MG63 (cell line): ENCODE measurements around the gene SDF2L1. TPM values are rescaled to one million over a fixed set of nuclear protein-coding genes. Genes with fewer than 3 reads are reported as not detected.
"Not testable (repeated sequence)": the region's sequence is repeated elsewhere in the genome, so short reads cannot be mapped to it uniquely, and the experiment has no call there.

ENCODE experiments used
- DNase-seq: peaks from one replicate; pipeline ENCODE4 v3.0.0-alpha.2; 2020
- H3K27me3 ChIP-seq: fragments of 250-450 bp; sonication (Bioruptor Pico); 2 replicates; pipeline ENCODE4 v1.5.1; 2020; ENCODE audit warnings: mild to moderate bottlenecking, moderate library complexity
- H3K36me3 ChIP-seq: fragments of 250-450 bp; sonication (Bioruptor Pico); 2 replicates; pipeline ENCODE4 v1.5.1; 2020; ENCODE audit warnings: mild to moderate bottlenecking, moderate library complexity
- H3K4me3 ChIP-seq: fragments of 250-450 bp; sonication (Bioruptor Pico); 2 replicates; pipeline ENCODE4 v1.5.1; 2020; ENCODE audit warnings: mild to moderate bottlenecking, moderate library complexity
- H3K9me3 ChIP-seq: fragments of 250-450 bp; sonication (Bioruptor Pico); 2 replicates; pipeline ENCODE4 v1.5.1; 2020; ENCODE audit warnings: mild to moderate bottlenecking, moderate library complexity
- total RNA-seq: library from RNA; depleted of rRNA; stranded (reverse); fragments of >200 nt; shearing (Covaris generic); gene quantifications from 2 replicates; pipeline ENCODE4 v1.2.3, GENCODE V29; 2014; ENCODE audit warnings: low replicate concordance

SDF2L1 gene
- total RNA-seq, 1 experiment from 2014 or later: 40.9 TPM

DNA sequence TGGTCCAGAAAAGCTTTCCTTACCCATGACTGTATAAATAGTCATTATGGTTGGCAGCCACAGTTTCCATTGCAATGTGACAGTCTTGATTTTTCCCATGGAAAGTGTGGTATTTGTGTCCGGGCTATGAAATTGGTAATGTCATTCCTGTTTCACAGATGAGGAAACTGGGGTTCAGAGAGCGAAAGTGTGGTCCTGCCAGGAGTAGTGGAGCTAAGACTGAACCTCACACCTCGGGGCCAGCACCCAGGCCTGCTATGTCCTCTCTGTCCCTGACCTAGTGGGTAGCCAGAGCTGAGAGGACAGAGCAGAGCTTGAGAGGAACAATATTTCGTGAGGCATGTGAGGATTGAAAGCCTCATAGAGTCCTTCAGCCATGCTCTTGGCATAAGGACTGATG lies 11.1 kb upstream of the SDF2L1 start:
- Histone ChIP-seq H3K27me3 (no peaks in the 10 kb centered on the region), H3K9me3 (no peaks in the 10 kb centered on the region), H3K4me3 (no peak overlapping the region), H3K36me3 (peaks cover 17% of the 10 kb centered on the region)
- DNase-seq: no peak

DNA sequence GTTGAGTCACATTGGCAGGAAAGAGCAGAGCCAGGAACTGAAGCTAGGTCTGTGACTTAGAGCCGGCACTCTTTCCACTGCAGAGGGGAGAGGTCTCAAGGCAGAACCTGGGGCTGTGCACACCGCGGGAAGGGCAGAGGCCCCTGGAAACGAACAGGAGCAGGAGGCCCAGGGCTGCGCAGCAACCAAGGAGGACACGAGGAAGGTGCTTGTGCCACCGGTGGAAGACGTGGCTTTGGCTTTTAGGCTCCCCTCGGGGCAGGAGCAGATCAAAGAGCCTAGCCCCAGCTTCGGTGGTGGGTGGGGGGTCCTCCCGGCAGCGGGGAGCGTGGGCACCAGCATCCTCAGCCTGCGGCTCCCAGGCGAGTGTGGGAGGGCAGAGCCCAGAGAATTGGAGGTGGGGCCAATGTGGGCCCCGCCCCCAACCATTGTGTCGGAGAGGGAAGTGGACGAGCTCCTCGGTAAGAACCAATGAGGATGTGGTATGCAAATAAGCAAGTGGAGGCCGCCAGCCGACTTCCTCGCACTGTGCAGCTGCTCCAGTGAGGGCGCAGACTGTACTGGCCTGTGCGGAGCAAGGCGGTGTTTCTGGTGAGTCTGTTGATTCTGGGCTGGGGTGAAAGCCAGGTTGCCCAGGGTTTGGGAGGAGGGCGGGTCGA lies 9.7 kb upstream of the SDF2L1 start, which contains the start of gene CCDC116:
TSS of gene CCDC116 (plus strand) at position 524 of the 659 bp plus-strand sequence. CDS start 422 bp downstream, outside the sequence.
- Histone ChIP-seq H3K9me3 (no peaks in the 10 kb centered on the region), H3K27me3 (no peaks in the 10 kb centered on the region), H3K4me3 (no peak within 1 kb of the TSS), H3K36me3 (peaks cover 12% of the 10 kb centered on the region)
- no peak for DNase-seq

DNA sequence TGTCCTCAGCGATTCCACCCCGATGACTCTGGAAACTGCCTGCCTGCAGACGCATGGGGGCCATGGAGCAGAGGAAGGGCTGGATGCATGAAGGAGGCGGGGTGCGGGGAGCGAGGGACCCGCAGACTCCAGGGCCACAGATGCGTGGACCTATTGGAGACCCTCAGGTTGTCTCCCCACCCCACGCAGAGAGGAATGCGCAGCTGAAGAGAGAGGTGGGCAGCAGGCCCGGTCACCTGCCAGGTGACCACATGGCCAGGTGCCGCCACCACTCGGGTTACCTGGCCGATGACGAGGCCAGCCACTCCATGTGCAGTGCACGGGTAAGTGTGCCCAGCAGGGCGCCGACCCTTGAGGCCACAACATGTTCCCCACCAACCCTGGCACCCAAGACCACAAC lies 9.2 kb upstream of the SDF2L1 start:
- Histone ChIP-seq H3K27me3 (no peaks in the 10 kb centered on the region), H3K36me3 (peaks cover 6% of the 10 kb centered on the region), H3K4me3 (no peak overlapping the region), H3K9me3 (no peaks in the 10 kb centered on the region)
- no peak for DNase-seq

DNA sequence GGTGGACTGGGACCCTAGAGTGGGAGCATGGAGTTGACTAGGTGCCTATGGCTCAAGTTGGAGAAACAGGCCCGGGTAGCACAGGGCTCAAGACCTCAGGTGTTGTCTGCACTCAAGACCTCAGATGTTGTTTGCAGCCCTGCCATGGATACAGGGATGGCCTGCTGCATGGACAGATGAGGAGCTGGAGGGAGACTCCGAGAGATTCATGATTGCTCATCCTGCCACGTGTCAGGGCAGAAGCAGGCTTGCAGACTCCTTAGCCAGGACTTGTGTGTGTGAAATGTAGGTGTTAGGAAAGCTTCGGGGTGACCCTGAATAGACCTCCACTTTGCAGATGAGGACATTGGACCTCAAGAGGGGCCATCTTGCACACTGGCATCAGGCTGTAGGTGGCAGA lies 8.6 kb upstream of the SDF2L1 start:
- Histone ChIP-seq H3K4me3 (no peak overlapping the region), H3K27me3 (no peaks in the 10 kb centered on the region), H3K36me3 (peaks cover under 1% of the 10 kb centered on the region), H3K9me3 (no peaks in the 10 kb centered on the region)
- DNase-seq: no peak

DNA sequence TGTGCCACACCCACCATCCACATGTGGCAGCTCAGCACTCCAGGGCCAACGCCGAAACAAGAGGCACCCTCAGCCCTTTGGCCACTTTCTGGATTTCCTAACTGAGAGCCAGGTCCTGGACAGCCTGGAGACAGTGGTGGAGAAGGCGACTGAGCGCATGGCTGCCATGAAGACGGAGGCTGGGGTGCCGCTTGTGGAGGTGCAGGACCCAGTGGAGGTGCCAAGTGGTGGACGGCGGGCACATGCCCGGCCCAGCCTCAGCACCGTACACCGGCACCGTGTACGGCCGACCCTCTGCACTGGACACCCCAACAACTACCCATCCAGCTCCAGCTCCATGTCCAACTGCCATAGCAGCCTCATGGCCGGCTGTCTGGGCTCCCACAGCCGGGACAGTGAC lies 8.0 kb upstream of the SDF2L1 start:
- no peaks in the 10 kb centered on the region for H3K9me3 ChIP-seq
- H3K27me3 ChIP-seq: no peaks in the 10 kb centered on the region
- no peaks in the 10 kb centered on the region for H3K36me3 ChIP-seq
- no peak for DNase-seq
- no peak overlapping the region for H3K4me3 ChIP-seq

DNA sequence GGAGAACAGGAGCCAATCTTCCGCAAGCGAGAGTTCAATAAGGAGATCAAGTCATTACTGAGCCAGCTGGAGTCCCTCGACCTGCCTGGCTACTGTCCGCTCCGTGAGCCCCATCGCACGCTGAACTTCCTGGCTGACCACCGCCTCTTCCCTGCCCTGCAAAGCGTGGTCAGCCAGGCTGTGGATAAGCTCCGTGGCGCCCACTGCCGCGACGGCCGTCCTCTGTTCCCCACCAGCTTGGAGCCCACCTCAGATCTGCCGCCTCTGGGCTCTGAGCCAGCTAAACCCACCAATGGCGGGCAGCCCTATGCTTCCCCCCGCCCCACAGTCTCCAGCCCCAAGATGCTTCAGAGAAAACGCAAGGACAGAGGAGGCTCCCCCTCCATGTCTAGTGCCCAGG lies 7.3 kb upstream of the SDF2L1 start:
- no peak for DNase-seq

DNA sequence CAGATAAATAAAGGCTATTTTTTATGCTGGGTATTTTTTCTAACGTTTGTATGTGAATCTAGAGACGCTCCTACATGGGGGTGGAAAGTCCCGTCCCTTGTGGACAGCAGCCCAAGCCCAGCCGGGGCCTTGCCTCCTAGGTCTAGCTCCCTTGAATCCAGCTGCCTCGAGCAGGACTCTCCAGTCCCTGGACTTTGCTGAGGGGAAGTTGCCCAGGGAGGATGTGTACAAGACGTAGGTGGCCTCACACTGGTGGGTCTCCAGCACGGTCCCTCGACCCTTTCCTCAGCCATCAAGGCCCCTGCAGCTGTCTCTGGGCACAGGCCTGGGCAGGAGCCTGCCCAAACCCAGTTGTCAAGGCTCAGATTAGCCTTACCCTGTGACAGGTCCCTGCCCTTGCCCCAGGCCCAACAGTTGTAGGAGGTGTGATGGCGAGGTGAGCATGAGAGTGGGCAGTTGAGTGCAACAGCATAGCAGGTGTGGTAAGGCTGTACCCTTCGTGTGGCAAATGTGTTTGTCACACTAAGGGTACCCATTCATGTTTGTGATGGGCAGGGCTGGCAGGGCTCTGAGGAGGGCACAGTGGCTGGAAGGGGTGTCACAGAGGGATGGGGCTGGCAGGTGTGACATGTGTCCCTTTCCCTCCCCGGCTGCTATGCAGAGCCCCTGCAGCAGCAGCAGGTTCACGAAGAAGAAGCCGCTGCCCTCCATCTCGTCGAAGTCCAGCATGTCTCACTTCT lies 6.2 kb upstream of the SDF2L1 start:
- no peaks in the 10 kb centered on the region for H3K9me3 ChIP-seq
- H3K36me3 ChIP-seq: no peaks in the 10 kb centered on the region
- no peak overlapping the region for H3K4me3 ChIP-seq
- DNase-seq: no peak
- no peaks in the 10 kb centered on the region for H3K27me3 ChIP-seq

More for the DNA sequence above, 7.3 kb upstream of the SDF2L1 start:
- Histone ChIP-seq H3K36me3 (no peaks in the 10 kb centered on the region), H3K4me3 (no peak overlapping the region), H3K27me3 (no peaks in the 10 kb centered on the region), H3K9me3 (no peaks in the 10 kb centered on the region)

DNA sequence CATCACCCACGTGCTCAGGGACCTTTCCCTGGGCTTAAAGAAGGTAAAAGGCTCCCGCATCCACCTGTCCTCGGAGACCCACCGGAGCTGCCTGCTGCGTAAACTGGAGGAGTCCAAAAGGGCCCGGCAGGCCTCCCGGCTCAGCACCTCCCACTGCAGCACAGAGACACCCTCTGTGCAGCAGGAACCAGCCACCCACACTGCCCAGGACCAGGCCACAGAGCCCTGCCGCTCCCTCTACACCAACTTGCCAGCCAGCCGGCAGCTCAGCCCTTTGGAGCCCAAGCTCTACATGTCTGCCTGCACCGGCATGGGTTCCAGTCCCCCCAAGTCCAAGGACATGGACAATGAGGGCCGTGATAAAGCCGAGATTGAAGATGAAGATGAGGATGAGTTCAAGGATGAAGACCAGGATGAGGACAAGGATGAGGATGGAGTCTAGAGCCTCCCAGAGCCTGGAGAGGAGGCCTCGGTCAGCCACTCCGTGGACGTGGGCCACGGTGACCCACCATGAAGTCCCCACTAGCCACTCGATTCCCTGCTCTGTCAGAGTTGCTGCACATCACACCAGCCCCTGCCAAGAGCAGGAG lies 5.4 kb upstream of the SDF2L1 start:
- H3K27me3 ChIP-seq: no peaks in the 10 kb centered on the region
- DNase-seq: no peak
- no peak overlapping the region for H3K4me3 ChIP-seq
- H3K36me3 ChIP-seq: no peaks in the 10 kb centered on the region
- no peaks in the 10 kb centered on the region for H3K9me3 ChIP-seq

DNA sequence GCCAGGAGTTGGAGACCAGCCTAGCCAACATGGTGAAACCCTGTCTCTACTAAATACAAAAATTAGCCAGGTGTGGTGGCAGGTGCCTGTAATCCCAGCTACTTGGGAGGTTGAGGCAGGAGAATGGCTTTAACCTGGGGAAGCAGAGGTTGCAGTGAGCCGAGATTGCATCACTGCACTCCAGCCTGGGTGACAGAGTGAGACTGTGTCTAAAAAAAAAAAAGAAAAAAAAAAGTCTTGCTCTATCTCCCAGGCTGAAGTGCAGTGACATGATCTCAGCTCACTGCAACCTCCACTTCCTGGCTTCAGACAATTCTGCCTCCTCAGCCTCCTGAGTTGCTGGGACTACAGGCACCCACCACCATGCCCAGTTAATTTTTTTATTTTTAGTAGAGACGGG lies 4.7 kb upstream of the SDF2L1 start:
- H3K36me3 ChIP-seq, H3K9me3 ChIP-seq, H3K27me3 ChIP-seq, DNase-seq, H3K4me3 ChIP-seq: not testable (repeated sequence)

DNA sequence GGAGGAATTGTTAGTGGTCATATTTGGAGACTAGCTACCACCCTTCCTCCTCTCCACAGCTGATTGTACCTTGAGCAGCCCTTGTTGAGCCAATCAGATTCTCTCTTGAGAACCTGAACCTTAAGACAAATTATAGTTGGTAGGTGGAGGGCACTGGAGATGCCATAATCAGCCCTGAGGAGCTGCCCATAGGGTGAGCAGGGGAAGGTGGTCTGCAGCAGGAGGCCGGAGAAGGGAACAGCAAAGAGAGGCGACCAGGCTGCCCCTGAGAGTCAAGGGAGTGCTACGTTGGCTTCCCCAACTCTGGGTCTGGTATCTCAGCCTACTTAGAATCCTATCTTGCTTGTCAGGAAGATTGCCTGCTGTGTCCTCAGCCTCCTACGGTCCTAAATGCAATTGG lies 2.7 kb upstream of the SDF2L1 start:
- Histone ChIP-seq H3K36me3 (0 out of 2 replicates have a peak, but pooled peaks cover 4% of the 10 kb centered on the region), H3K9me3 (no peaks in the 10 kb centered on the region), H3K27me3 (no peaks in the 10 kb centered on the region), H3K4me3 (no peak overlapping the region)
- DNase-seq: no peak

DNA sequence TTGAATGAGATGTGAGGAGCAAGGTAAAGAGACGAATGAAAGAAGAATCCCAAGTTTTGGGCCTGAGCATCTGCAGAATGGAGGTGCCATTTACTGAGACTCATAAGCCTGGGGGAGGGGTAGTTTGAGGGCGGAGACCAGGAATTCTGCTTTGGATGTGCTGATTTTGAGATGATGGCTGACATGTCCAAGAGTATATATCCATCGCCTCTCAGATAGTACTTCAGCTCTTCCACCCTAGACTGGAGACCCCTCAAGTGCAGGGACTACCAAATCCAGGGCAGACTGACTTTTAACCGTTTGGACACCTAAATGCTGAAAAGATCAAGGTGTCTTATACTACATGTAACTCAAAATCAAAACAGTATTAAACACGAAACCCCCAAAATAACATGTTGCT lies 1.3 kb upstream of the SDF2L1 start:
- no peak overlapping the region for H3K4me3 ChIP-seq
- H3K27me3 ChIP-seq: no peaks in the 10 kb centered on the region
- 0 out of 2 replicates have a peak, but pooled peaks cover 4% of the 10 kb centered on the region for H3K36me3 ChIP-seq
- H3K9me3 ChIP-seq: no peaks in the 10 kb centered on the region
- DNase-seq: no peak

DNA sequence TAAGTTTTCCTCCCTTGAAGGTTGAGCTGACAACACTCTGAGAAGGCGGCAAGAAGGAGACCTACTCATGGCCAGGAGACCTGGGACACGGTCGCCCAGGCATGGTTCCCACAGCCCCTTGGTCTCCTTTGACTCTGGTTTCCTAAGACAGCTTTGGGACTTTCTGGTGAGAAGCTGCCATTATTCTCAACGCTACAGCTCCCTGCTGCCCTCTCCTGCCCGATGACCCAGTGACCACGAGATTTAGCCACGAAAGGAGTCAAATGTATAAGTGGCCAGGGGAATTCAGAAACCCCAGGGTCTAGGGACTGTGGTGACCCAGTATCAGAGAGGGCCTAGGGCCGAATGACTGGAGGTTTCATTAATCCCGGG lies 699 bp upstream of the SDF2L1 start:
- H3K27me3 ChIP-seq: no peaks in the 10 kb centered on the region
- H3K4me3 ChIP-seq: peak overlapping the region; percentile 88
- no peaks in the 10 kb centered on the region for H3K9me3 ChIP-seq
- DNase-seq: peak; percentile 55
- peaks cover 5% of the 10 kb centered on the region; the same call in 1 of the 2 replicates for H3K36me3 ChIP-seq

DNA sequence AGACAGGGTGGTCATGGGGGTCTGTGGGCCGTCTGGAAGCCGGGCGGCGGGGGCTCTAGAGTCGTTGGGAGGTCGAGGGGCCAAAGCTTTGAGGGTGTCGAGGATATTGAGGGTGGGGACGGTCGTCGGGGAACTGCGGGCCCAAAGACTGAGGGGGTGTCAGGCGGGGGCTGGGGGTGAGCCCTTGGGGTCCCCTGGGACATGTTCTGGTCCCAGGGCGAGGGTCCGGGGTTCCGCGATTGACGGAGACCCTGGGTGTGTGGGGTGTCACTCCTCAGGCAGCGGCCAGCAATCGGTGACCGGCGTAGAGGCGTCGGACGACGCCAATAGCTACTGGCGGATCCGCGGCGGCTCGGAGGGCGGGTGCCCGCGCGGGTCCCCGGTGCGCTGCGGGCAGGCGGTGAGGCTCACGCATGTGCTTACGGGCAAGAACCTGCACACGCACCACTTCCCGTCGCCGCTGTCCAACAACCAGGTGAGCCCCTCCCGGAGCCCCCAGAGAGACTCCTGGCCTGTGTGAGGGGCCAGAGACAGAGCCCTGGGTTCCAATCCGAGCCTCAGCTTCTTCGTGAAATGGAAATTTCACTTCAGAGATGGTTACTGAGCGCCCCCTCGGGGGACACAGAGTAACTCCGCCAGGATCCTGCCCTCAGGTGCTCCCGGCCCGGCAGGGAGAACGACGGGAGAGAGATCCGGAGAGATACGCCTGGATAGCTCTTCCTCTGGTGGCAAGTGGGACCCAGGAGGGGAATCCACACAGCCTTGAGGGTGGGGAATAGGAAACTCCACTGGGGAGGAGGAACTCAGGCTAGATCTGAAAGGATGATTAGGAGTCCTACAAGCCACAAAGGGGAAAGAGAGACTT lies 714 bp downstream of the SDF2L1 start:
- Histone ChIP-seq H3K36me3 (peaks cover 8% of the 10 kb centered on the region; the same call in 1 of the 2 replicates), H3K4me3 (peak overlapping the region; percentile 88), H3K27me3 (no peaks in the 10 kb centered on the region), H3K9me3 (no peaks in the 10 kb centered on the region)
- DNase-seq: peak; percentile 51

DNA sequence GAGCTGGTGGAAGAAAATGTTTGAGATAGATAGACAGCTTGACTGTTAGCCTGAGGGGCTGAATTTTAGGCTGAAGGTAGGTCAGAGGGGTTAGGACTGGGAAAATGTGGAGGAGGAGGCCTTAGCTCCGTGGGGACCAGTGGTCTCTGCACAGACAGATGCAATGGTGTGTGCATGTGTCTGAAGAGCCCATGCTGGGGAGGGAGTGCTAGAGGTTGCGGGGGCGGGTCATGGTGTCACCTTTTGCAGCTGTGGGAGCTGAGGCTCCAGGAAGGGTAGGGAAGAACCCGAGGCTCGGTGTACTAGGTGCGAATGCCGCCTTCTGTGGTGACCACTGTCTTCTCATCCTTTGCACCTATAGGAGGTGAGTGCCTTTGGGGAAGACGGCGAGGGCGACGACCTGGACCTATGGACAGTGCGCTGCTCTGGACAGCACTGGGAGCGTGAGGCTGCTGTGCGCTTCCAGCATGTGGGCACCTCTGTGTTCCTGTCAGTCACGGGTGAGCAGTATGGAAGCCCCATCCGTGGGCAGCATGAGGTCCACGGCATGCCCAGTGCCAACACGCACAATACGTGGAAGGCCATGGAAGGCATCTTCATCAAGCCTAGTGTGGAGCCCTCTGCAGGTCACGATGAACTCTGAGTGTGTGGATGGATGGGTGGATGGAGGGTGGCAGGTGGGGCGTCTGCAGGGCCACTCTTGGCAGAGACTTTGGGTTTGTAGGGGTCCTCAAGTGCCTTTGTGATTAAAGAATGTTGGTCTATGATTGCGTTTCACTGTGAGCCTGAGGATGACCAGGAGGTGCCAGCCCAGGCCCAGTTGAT lies 1.6 kb downstream of the SDF2L1 start:
- Histone ChIP-seq H3K9me3 (no peaks in the 10 kb centered on the region), H3K36me3 (peaks cover 10% of the 10 kb centered on the region; the same call in 1 of the 2 replicates), H3K27me3 (no peaks in the 10 kb centered on the region), H3K4me3 (peak overlapping the region; percentile 88)
- DNase-seq: no peak

DNA sequence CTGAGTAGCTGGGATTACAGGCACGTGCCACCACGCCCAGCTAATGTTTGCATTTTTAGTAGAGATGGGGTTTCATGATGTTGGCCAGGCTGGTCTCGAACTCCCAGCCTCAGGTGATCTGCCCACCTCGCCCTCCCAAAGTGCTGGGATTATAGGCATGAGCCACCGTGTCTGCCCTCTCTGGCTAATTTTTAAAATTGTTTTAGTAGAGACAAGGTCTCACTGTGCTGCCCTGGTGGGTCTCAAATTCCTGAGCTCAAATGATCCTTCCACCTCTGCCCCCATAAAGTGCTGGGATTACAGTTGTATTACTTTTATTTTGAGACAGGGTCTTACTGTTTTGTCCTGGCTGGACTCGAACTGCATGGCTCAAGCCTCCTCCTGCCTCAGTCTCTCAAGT lies 3.4 kb downstream of the SDF2L1 start:
- H3K9me3 ChIP-seq, H3K4me3 ChIP-seq, DNase-seq, H3K27me3 ChIP-seq: not testable (repeated sequence)
- peaks cover 14% of the 10 kb centered on the region; the same call in 1 of the 2 replicates for H3K36me3 ChIP-seq
